Measurements from ENCODE around the gene PPIF. TPM values are rescaled to one million over a fixed set of nuclear protein-coding genes. Genes with fewer than 3 reads are reported as not detected.

The PPIF gene
- total RNA-seq, 4 donors from 2014 or later, result 40.2 to 141 (median 56.6) TPM

- H3K27me3 ChIP-seq, result no peaks in the 10 kb centered on the region
- no peak overlapping the region for H3K27ac ChIP-seq
- intact Hi-C loops (cut with DNase I), result no loop called here
- no peaks in the 10 kb centered on the region for H3K9me3 ChIP-seq
- TF ChIP-seq POLR2A (IDR thresholded peaks at IDR 0.05) (no peak), CTCF (IDR thresholded peaks at IDR 0.05) (no peak)
- H3K36me3 ChIP-seq, result peaks cover 47 to 85% (median 49%) of the 10 kb centered on the region in 3 donors
- peaks cover under 1 to 24% (median 11%) of the 10 kb centered on the region in 3 donors for H3K4me1 ChIP-seq
- H3K4me3 ChIP-seq, result no peak overlapping the region
- no peak for DNase-seq
- WGBS, 2 donors, result 39% methylated on average over 3 of the region's 3 CpGs; no CpG with 5 or more reads in 1 of the 2 donors
These were observed 6.9 kb downstream of the PPIF start for GRCh38 chr10:79354141-79354540.

GRCh38 chr10:79354615-79355014, 7.3 kb downstream of the PPIF start:
- H3K9me3 ChIP-seq, result no peaks in the 10 kb centered on the region
- H3K27me3 ChIP-seq, result no peaks in the 10 kb centered on the region
- no peak overlapping the region for H3K4me3 ChIP-seq
- H3K4me1 ChIP-seq, result peaks cover 0 to 19% (median 7%) of the 10 kb centered on the region in 3 donors
- 85 to 88% methylated on average over 5 to 6 of the region's 6 CpGs for WGBS, 2 donors
- peaks cover 44 to 80% (median 46%) of the 10 kb centered on the region in 3 donors for H3K36me3 ChIP-seq
- no peak overlapping the region for H3K27ac ChIP-seq
- no peak for TF ChIP-seq POLR2A (IDR thresholded peaks at IDR 0.05)
- TF ChIP-seq CTCF (IDR thresholded peaks at IDR 0.05), result no peak
- intact Hi-C loops (cut with DNase I), result no loop called here
- no peak for DNase-seq

- peaks cover 0 to 10% (median 0%) of the 10 kb centered on the region in 3 donors for H3K4me1 ChIP-seq
- DNase-seq, result no peak
- H3K9me3 ChIP-seq, result no peaks in the 10 kb centered on the region
- intact Hi-C loops (cut with DNase I), result no loop called here
- H3K36me3 ChIP-seq, result peaks cover 35 to 71% (median 38%) of the 10 kb centered on the region in 3 donors
- H3K27me3 ChIP-seq, result no peaks in the 10 kb centered on the region
- H3K27ac ChIP-seq, result no peak overlapping the region
- no peak for TF ChIP-seq POLR2A (IDR thresholded peaks at IDR 0.05)
- no peak for TF ChIP-seq CTCF (IDR thresholded peaks at IDR 0.05)
- no peak overlapping the region for H3K4me3 ChIP-seq
- 67 to 82% methylated on average over 3 to 6 of the region's 6 CpGs for WGBS, 2 donors
These were observed 8.2 kb downstream of the PPIF start for GRCh38 chr10:79355420-79356017.

GRCh38 chr10:79356104-79356503, 8.8 kb downstream of the PPIF start:
- DNase-seq, result no peak
- H3K36me3 ChIP-seq, result peaks cover 30 to 65% (median 33%) of the 10 kb centered on the region in 3 donors
- H3K27ac ChIP-seq, result no peak overlapping the region
- H3K27me3 ChIP-seq, result no peaks in the 10 kb centered on the region
- TF ChIP-seq POLR2A (IDR thresholded peaks at IDR 0.05), result no peak
- no peak for TF ChIP-seq CTCF (IDR thresholded peaks at IDR 0.05)
- 77 to 87% methylated on average over 3 to 5 of the region's 5 CpGs for WGBS, 2 donors
- intact Hi-C loops (cut with DNase I), result no loop called here
- no peaks in the 10 kb centered on the region for H3K9me3 ChIP-seq
- peaks cover 0 to 8% (median 0%) of the 10 kb centered on the region in 3 donors for H3K4me1 ChIP-seq
- H3K4me3 ChIP-seq, result no peak overlapping the region

GRCh38 chr10:79357180-79357579, 9.9 kb downstream of the PPIF start:
- peaks cover 20 to 55% (median 23%) of the 10 kb centered on the region in 3 donors for H3K36me3 ChIP-seq
- intact Hi-C loops (cut with DNase I), result no loop called here

More at GRCh38 chr10:79357180-79357579, 9.9 kb downstream of the PPIF start:
- 90 to 94% methylated on average over 9 of the region's 9 CpGs for WGBS, 2 donors
- TF ChIP-seq POLR2A (IDR thresholded peaks at IDR 0.05) (no peak), CTCF (IDR thresholded peaks at IDR 0.05) (no peak)
- DNase-seq, result no peak
- Histone ChIP-seq H3K4me1 (peaks cover 0 to 8% (median 0%) of the 10 kb centered on the region in 3 donors), H3K9me3 (no peaks in the 10 kb centered on the region), H3K4me3 (no peak overlapping the region), H3K27me3 (no peaks in the 10 kb centered on the region), H3K27ac (no peak overlapping the region)

Measured in esophagus squamous epithelium (tissue), 5 donors.